ENCODE results near the gene NRAP. TPM values are rescaled to one million over a fixed set of nuclear protein-coding genes. Genes with fewer than 3 reads are reported as not detected.

NRAP gene
- total and polyA plus RNA-seq, 2 donors (not counting 3 experiments of a cell fraction or from before 2014, with no cell fraction given): not detected

- no peaks in the 10 kb centered on the region for H3K9me3 ChIP-seq (replicated peaks; ENCODE audit: control insufficient read depth, insufficient read depth, low read length)
- no peak overlapping the region for H2AFZ ChIP-seq (ENCODE audit: low read depth, low read length)
- peaks cover 20% of the 10 kb centered on the region for H3K4me1 ChIP-seq (ENCODE audit: control insufficient read depth, extremely low read depth, insufficient read depth, low read length)
- H3K79me2 ChIP-seq (ENCODE audit: control insufficient read depth, insufficient read depth, low read length): no peaks in the 10 kb centered on the region
- H3K27me3 ChIP-seq (ENCODE audit: control insufficient read depth in 2 of 2, insufficient read depth in 2 of 2, low read length in 2 of 2): no peaks in the 10 kb centered on the region
- H3K4me2 ChIP-seq (ENCODE audit: insufficient read depth, low read length): peak overlapping the region; percentile 6
- dilution Hi-C loops (cut with MboI; ENCODE audit: extremely low pct_ligation_motif_present, low sequenced_read_pairs) (no loop called here), intact Hi-C loops (cut with micrococcal nuclease) (loop anchor here (5.0 kb wide), 2 partner anchors 73 to 333 kb away; partner anchors contain the start of gene ADRB1)
- no peaks in the 10 kb centered on the region for H3K9me1 ChIP-seq (replicated peaks; ENCODE audit: control insufficient read depth, extremely low read depth, insufficient read depth, low read length)
- BruUV-seq (replicated peaks): no TSS peak
- ChIA-PET POLR2A (no interaction called here), CTCF (interaction anchor here (0.7 to 1.7 kb wide), 5 partner anchors 29 to 1421 kb away, joined by 3 to 9 read pairs (median 4); partner anchors contain the start of gene CASP7)
- no peaks in the 10 kb centered on the region for H4K20me1 ChIP-seq (replicated peaks; ENCODE audit: control insufficient read depth, extremely low read depth, insufficient read depth, low read length)
- FAIRE-seq (peak; percentile 78), DNase-seq (ENCODE audit: low read depth, low spot score) (peak; percentile 36)
- peaks cover 2 to 3% of the 10 kb centered on the region in 2 experiments for H3K36me3 ChIP-seq (ENCODE audit: control insufficient read depth in 2 of 2, extremely low read depth in 1 of 2, insufficient read depth in 2 of 2, low read length in 2 of 2)
- H3K27ac ChIP-seq (ENCODE audit: insufficient read depth, low read depth, low read length): peak overlapping the region; percentile 39
- TF ChIP-seq POLR2A (IDR thresholded peaks at IDR 0.05; ENCODE audit: low read depth, low read length): no peak
- TF ChIP-seq MYC (IDR thresholded peaks at IDR 0.05; ENCODE audit: low read depth, low read length): no peak
- no peak overlapping the region for H3K9ac ChIP-seq (replicated peaks; ENCODE audit: extremely low read depth, insufficient read depth, low read length)
- no peak overlapping the region for H3K4me3 ChIP-seq (replicated peaks in 1 of 3; ENCODE audit: insufficient read depth in 1 of 3, low read depth in 1 of 3, low read length in 3 of 3)
Observed at GRCh38 chr10:113709221-113709838, 45.5 kb upstream of the NRAP start.

GRCh38 chr10:113708640-113709039, 44.8 kb upstream of the NRAP start:
- CTCF ChIA-PET: interaction anchor here (1.3 to 1.7 kb wide), 3 partner anchors 29 to 1421 kb away, joined by 4 to 9 read pairs (median 6); partner anchors contain the start of gene CASP7
- H3K9ac ChIP-seq (replicated peaks; ENCODE audit: extremely low read depth, insufficient read depth, low read length): no peak overlapping the region
- no peak for TF ChIP-seq MYC (IDR thresholded peaks at IDR 0.05; ENCODE audit: low read depth, low read length)
- TF ChIP-seq, protein P1, sequence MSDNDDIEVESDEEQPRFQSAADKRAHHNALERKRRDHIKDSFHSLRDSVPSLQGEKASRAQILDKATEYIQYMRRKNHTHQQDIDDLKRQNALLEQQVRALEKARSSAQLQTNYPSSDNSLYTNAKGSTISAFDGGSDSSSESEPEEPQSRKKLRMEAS (IDR thresholded peaks at IDR 0.05; ENCODE audit: insufficient read depth, insufficient read length): no peak
- no peak for TF ChIP-seq FOS (IDR thresholded peaks at IDR 0.05; ENCODE audit: borderline replicate concordance, insufficient read depth, low read length)
- TF ChIP-seq POLR2A (IDR thresholded peaks at IDR 0.05; ENCODE audit: low read depth, low read length): no peak
- H3K9me1 ChIP-seq (replicated peaks; ENCODE audit: control insufficient read depth, extremely low read depth, insufficient read depth, low read length): no peaks in the 10 kb centered on the region
- intact Hi-C loops (cut with micrococcal nuclease): loop anchor here (5.0 kb wide), 2 partner anchors 74 to 334 kb away; partner anchors contain the start of gene ADRB1
- no peak overlapping the region for H2AFZ ChIP-seq (ENCODE audit: low read depth, low read length)
- POLR2A ChIA-PET: no interaction called here
- dilution Hi-C loops (cut with MboI; ENCODE audit: extremely low pct_ligation_motif_present, low sequenced_read_pairs): no loop called here
- FAIRE-seq: peak; percentile 21
- peak overlapping the region; percentile 6 for H3K4me2 ChIP-seq (ENCODE audit: insufficient read depth, low read length)
- no peaks in the 10 kb centered on the region for H3K79me2 ChIP-seq (ENCODE audit: control insufficient read depth, insufficient read depth, low read length)
- no peaks in the 10 kb centered on the region for H3K9me3 ChIP-seq (replicated peaks; ENCODE audit: control insufficient read depth, insufficient read depth, low read length)
- no TSS peak for BruUV-seq (replicated peaks)
- H4K20me1 ChIP-seq (replicated peaks; ENCODE audit: control insufficient read depth, extremely low read depth, insufficient read depth, low read length): no peaks in the 10 kb centered on the region
- no peak overlapping the region for H3K4me3 ChIP-seq (replicated peaks in 1 of 3; ENCODE audit: insufficient read depth in 1 of 3, low read depth in 1 of 3, low read length in 3 of 3)
- no peaks in the 10 kb centered on the region for H3K27me3 ChIP-seq (ENCODE audit: control insufficient read depth in 2 of 2, insufficient read depth in 2 of 2, low read length in 2 of 2)
- H3K4me1 ChIP-seq (ENCODE audit: control insufficient read depth, extremely low read depth, insufficient read depth, low read length): peaks cover 20% of the 10 kb centered on the region
- DNase-seq (ENCODE audit: low read depth, low spot score): no peak
- H3K36me3 ChIP-seq (ENCODE audit: control insufficient read depth in 2 of 2, extremely low read depth in 1 of 2, insufficient read depth in 2 of 2, low read length in 2 of 2): peaks cover 2 to 3% of the 10 kb centered on the region in 2 experiments
- peak overlapping the region; percentile 39 for H3K27ac ChIP-seq (ENCODE audit: insufficient read depth, low read depth, low read length)

Data from endothelial cell of umbilical vein (primary cell).